WTC11 (cell line): ENCODE results near the gene RIPOR3. TPM values are rescaled to one million over a fixed set of nuclear protein-coding genes. Genes with fewer than 3 reads are reported as not detected.

ENCODE experiments used
- ATAC-seq: fragments of 200-7000 bp; cut with Tn5 transposase; 2 replicates; pipeline ENCODE4 v1.10.0; 2021; ENCODE audit warnings: mild to moderate bottlenecking, moderate library complexity
- CTCF ChIA-PET: fragments of 300-600 bp; sonication (Branson Sonifier 250); formaldehyde crosslinking; loops from one replicate; lab custom pipeline; 2021; ENCODE audit warnings: antibody characterized with exemption; lab: Charles Lee
- POLR2A ChIA-PET: fragments of 350-600 bp; sonication (Branson Sonifier 250); formaldehyde crosslinking; loops from one replicate; lab custom pipeline; 2021; ENCODE audit warnings: antibody characterized with exemption; lab: Charles Lee
- DNase-seq: peaks from one replicate; pipeline ENCODE4 v3.0.0; 2021; ENCODE audit warnings: low spot score
- H3K27ac Mint-ChIP-seq: 2 replicates; pipeline ENCODE4 v1.8.0; 2021; ENCODE audit warnings: mixed read lengths
- H3K27me3 Mint-ChIP-seq: 2 replicates; pipeline ENCODE4 v1.8.0; 2021; ENCODE audit warnings: low read depth, mild to moderate bottlenecking, moderate library complexity, mixed read lengths
- H3K36me3 Mint-ChIP-seq: 2 replicates; pipeline ENCODE4 v1.8.0; 2021; ENCODE audit warnings: mixed read lengths
- H3K4me1 Mint-ChIP-seq: 2 replicates; pipeline ENCODE4 v1.8.0; 2022; ENCODE audit warnings: mixed read lengths
- H3K4me3 Mint-ChIP-seq: 2 replicates; pipeline ENCODE4 v1.8.0; 2021; ENCODE audit warnings: mild to moderate bottlenecking, moderate library complexity, mixed read lengths
- H3K9me3 Mint-ChIP-seq: 2 replicates; pipeline ENCODE4 v1.8.0; 2021; ENCODE audit warnings: mixed read lengths
- CREM ChIP-seq: sonication (generic); formaldehyde crosslinking; IDR thresholded peaks from 2 replicates; pipeline ENCODE4 v1.8.1; 2022; ENCODE audit warnings: mild to moderate bottlenecking, missing genetic modification reagents, moderate library complexity
- EMX1 ChIP-seq: fragments of 250-450 bp; sonication (Bioruptor Pico); IDR thresholded peaks from 2 replicates; pipeline ENCODE4 v1.8.0; 2021; ENCODE audit warnings: mild to moderate bottlenecking
- ETV6 ChIP-seq: sonication (generic); formaldehyde crosslinking; IDR thresholded peaks from 2 replicates; pipeline ENCODE4 v1.8.1; 2022; ENCODE audit warnings: mild to moderate bottlenecking, missing genetic modification reagents
- GABPB1 ChIP-seq: sonication (generic); formaldehyde crosslinking; IDR thresholded peaks from 2 replicates; pipeline ENCODE4 v1.8.1; 2023; ENCODE audit warnings: mild to moderate bottlenecking, missing genetic modification reagents
- HMGA2 ChIP-seq: fragments of 250-450 bp; sonication (Bioruptor Pico); IDR thresholded peaks from 2 replicates; pipeline ENCODE4 v1.4.0; 2021; ENCODE audit warnings: mild to moderate bottlenecking, moderate library complexity
- IRF2 ChIP-seq: sonication (generic); formaldehyde crosslinking; IDR thresholded peaks from 2 replicates; pipeline ENCODE4 v1.8.0; 2022; ENCODE audit warnings: low read depth, missing genetic modification reagents, borderline replicate concordance
- JAZF1 ChIP-seq: fragments of 250-450 bp; sonication (Bioruptor Pico); IDR thresholded peaks from 2 replicates; pipeline ENCODE4 v1.9.0; 2021; ENCODE audit warnings: moderate library complexity, mild to moderate bottlenecking, inconsistent platforms
- JUN ChIP-seq: sonication (generic); formaldehyde crosslinking; IDR thresholded peaks from 2 replicates; pipeline ENCODE4 v1.8.0; 2023; ENCODE audit warnings: mild to moderate bottlenecking, missing genetic modification reagents
- NFATC4 ChIP-seq: fragments of 250-450 bp; sonication (Bioruptor Pico); IDR thresholded peaks from 2 replicates; pipeline ENCODE4 v1.9.0; 2021; ENCODE audit warnings: mild to moderate bottlenecking
- NFYB ChIP-seq: sonication (generic); formaldehyde crosslinking; conservative IDR thresholded peaks from 2 replicates; pipeline ENCODE4 v1.8.0; 2022; ENCODE audit warnings: low read depth, missing genetic modification reagents
- OVOL2 ChIP-seq: fragments of 250-450 bp; sonication (Bioruptor Pico); IDR thresholded peaks from 2 replicates; pipeline ENCODE4 v1.9.0; 2021; ENCODE audit warnings: mild to moderate bottlenecking, borderline replicate concordance
- RORB ChIP-seq: fragments of 250-450 bp; sonication (Bioruptor Pico); IDR thresholded peaks from 2 replicates; pipeline ENCODE4 v1.9.0; 2021; ENCODE audit warnings: mild to moderate bottlenecking
- SMAD3 ChIP-seq: sonication (generic); formaldehyde crosslinking; IDR thresholded peaks from 2 replicates; pipeline ENCODE4 v1.8.0; 2022; ENCODE audit warnings: missing genetic modification reagents, mild to moderate bottlenecking, borderline replicate concordance
- SP1 ChIP-seq: sonication (generic); formaldehyde crosslinking; conservative IDR thresholded peaks from 2 replicates; pipeline ENCODE4 v1.8.1; 2022; ENCODE audit warnings: missing genetic modification reagents
- TEAD1 ChIP-seq: sonication (generic); formaldehyde crosslinking; IDR thresholded peaks from 2 replicates; pipeline ENCODE4 v1.8.0; 2022; ENCODE audit warnings: mild to moderate bottlenecking, missing genetic modification reagents
- ZNF138 ChIP-seq: sonication (generic); formaldehyde crosslinking; conservative IDR thresholded peaks from 2 replicates; pipeline ENCODE4 v1.8.1; 2022; ENCODE audit warnings: mild to moderate bottlenecking, moderate library complexity, missing genetic modification reagents
- ZNF423 ChIP-seq: fragments of 250-450 bp; sonication (Bioruptor Pico); IDR thresholded peaks from 2 replicates; pipeline ENCODE4 v2.1.2; 2022; ENCODE audit warnings: mild to moderate bottlenecking, moderate library complexity
- total RNA-seq: library from RNA; stranded (reverse); gene quantifications from 3 replicates; pipeline ENCODE4 v1.2.3, GENCODE V29; 2021
- TF ChIP-seq, protein P1 (sequence below): sonication (generic); formaldehyde crosslinking; IDR thresholded peaks from 2 replicates; pipeline ENCODE4 v1.8.0; 2022; ENCODE audit warnings: mild to moderate bottlenecking, missing genetic modification reagents
- TF ChIP-seq, protein P2 (sequence below): sonication (generic); formaldehyde crosslinking; IDR thresholded peaks from 2 replicates; pipeline ENCODE4 v1.8.0; 2022; ENCODE audit warnings: mild to moderate bottlenecking, missing genetic modification reagents
- TF ChIP-seq, protein P3 (sequence below): fragments of 200-600 bp; IDR thresholded peaks from 2 replicates; pipeline ENCODE4 v1.8.0; 2022; ENCODE audit warnings: antibody characterized with exemption
- TF ChIP-seq, protein P4 (sequence below): fragments of 250-450 bp; sonication (Bioruptor Pico); conservative IDR thresholded peaks from 2 replicates; pipeline ENCODE4 v1.9.0; 2021; ENCODE audit warnings: mild to moderate bottlenecking
- TF ChIP-seq, protein P5 (sequence below): fragments of 250-450 bp; sonication (Bioruptor Pico); IDR thresholded peaks from 2 replicates; pipeline ENCODE4 v1.9.0; 2021; ENCODE audit warnings: mild to moderate bottlenecking
- TF ChIP-seq, protein P6 (sequence below): sonication (generic); formaldehyde crosslinking; conservative IDR thresholded peaks from 2 replicates; pipeline ENCODE4 v1.8.1; 2022; ENCODE audit warnings: mild to moderate bottlenecking, missing genetic modification reagents

RIPOR3 gene
- total RNA-seq, 1 experiment from 2014 or later, result 6.5 TPM

DNA sequence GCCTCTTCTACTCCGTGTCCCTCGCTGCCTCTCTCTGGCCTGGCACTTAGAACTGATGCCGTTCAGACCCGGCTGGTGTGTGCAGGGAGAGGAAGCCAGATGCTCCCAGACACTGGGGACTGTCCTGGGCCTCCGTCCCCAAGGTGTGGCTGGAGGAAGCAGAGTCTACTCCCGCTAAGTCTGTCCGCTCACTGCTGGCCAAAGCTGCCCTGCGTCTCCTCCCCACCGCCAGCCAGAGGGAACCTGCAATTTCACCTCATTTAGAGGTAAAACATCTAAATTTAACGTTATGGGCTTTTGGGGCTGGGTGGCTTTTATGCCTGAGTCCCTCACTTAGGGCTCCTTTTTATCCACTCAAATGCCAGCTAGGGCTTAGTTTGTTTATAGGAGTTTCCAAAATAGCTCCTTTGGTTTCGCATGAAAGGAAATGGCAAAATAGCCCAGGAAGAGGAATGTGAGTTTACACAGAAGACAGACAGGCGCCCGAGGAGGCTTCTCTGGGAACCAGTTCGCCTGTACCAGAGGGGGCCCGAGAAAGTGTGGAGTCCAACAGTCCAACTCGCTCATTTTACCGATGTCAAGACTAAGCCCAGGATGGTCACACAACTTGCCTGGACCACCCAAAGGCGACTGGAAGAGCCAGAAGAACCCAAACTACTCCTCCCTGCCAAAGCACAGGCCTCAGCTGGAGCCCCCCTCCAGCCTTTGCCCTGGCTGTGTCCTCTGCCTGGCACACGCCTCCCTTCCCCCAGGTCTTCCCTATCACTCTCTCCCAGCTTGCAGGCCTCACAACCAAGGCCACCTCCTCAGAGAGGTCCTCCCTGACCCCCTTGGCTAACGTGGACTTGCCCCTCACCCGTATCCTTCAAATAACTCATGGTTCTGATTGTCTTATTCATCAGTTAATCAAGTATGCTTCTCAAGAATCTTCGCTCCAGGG, 54.5 kb downstream of the RIPOR3 start (continued):
- TF ChIP-seq, protein P1, sequence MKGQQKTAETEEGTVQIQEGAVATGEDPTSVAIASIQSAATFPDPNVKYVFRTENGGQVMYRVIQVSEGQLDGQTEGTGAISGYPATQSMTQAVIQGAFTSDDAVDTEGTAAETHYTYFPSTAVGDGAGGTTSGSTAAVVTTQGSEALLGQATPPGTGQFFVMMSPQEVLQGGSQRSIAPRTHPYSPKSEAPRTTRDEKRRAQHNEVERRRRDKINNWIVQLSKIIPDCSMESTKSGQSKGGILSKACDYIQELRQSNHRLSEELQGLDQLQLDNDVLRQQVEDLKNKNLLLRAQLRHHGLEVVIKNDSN (CRISPR knock-in tag), result no peak

DNA sequence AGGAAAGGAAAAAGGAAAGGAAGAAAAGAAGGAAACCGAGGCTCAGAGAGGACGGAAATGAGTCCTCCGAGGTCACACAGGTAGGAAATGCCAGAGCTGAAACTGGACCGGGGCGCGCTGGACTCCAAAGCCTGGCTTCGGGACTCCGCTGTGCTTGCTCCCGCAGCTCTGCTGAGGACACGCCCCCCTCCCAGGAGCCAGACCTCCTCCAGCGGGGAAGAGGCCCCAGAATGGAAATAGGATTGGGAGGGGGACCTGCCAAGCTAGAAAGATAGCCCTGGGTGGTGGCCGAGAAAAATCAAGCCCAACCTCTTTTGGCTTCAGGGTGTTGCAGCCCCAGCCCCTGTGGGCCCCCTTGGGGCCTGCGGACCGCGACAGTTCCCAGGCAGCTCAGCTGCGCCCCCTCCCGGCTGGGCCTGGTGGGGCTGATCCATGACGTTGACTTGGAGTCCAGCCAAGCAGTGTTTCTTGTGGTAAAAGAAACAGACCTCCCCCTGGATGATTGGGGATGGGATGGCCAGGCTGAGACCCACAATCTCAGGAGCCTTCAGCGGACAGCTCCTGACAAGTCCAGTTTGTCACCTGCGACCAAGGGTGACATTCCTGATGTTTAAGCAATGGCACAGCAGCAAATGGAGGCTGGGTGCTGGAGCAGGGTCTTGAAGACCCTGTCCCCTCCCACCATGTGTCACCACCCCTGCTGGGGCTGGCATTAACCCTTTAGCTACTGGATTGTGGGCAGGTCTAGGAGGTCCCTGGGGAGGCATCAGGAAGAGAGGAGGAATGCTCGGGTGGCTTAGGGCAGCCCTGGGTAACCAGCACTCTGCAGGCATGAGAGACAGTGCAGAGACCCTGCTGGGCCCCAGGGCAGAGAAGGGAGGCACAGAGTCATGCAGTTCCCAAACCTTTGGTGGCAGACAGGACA, 55.4 kb downstream of the RIPOR3 start:
- H3K4me3 Mint-ChIP-seq, result peak overlapping the region; percentile 42
- TF ChIP-seq ZNF138 (no peak), ZNF423 (CRISPR knock-in tag) (peak; percentile 29; the same call in 1 of the 2 replicates), RORB (CRISPR knock-in tag) (no peak), TEAD1 (CRISPR knock-in tag) (0 out of 2 replicates have a peak, but pooled peaks have one; percentile 27)
- TF ChIP-seq, protein P2, sequence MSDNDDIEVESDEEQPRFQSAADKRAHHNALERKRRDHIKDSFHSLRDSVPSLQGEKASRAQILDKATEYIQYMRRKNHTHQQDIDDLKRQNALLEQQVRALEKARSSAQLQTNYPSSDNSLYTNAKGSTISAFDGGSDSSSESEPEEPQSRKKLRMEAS (CRISPR knock-in tag), result peak; percentile 36; the same call in 1 of the 2 replicates
- TF ChIP-seq, protein P3, sequence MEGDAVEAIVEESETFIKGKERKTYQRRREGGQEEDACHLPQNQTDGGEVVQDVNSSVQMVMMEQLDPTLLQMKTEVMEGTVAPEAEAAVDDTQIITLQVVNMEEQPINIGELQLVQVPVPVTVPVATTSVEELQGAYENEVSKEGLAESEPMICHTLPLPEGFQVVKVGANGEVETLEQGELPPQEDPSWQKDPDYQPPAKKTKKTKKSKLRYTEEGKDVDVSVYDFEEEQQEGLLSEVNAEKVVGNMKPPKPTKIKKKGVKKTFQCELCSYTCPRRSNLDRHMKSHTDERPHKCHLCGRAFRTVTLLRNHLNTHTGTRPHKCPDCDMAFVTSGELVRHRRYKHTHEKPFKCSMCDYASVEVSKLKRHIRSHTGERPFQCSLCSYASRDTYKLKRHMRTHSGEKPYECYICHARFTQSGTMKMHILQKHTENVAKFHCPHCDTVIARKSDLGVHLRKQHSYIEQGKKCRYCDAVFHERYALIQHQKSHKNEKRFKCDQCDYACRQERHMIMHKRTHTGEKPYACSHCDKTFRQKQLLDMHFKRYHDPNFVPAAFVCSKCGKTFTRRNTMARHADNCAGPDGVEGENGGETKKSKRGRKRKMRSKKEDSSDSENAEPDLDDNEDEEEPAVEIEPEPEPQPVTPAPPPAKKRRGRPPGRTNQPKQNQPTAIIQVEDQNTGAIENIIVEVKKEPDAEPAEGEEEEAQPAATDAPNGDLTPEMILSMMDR, result peak; percentile 88
- ATAC-seq (peak; percentile 78), DNase-seq (peak; percentile 93)
- no peaks in the 10 kb centered on the region for H3K27me3 Mint-ChIP-seq
- H3K4me1 Mint-ChIP-seq, result peaks cover 53% of the 10 kb centered on the region
- H3K27ac Mint-ChIP-seq, result peak overlapping the region; percentile 86
- no peaks in the 10 kb centered on the region for H3K9me3 Mint-ChIP-seq
- ChIA-PET POLR2A (interaction anchor here (0.6 to 1.4 kb wide), 3 partner anchors 9 to 439 kb away, joined by 3 to 5 read pairs (median 3); no protein-coding TSS in a partner anchor), CTCF (interaction anchor here (0.6 to 5.5 kb wide), 49 partner anchors 10 to 354 kb away, joined by 3 to 123 read pairs (median 5); partner anchors contain the start of genes BCAS4 and RIPOR3)
- no peaks in the 10 kb centered on the region for H3K36me3 Mint-ChIP-seq

DNA sequence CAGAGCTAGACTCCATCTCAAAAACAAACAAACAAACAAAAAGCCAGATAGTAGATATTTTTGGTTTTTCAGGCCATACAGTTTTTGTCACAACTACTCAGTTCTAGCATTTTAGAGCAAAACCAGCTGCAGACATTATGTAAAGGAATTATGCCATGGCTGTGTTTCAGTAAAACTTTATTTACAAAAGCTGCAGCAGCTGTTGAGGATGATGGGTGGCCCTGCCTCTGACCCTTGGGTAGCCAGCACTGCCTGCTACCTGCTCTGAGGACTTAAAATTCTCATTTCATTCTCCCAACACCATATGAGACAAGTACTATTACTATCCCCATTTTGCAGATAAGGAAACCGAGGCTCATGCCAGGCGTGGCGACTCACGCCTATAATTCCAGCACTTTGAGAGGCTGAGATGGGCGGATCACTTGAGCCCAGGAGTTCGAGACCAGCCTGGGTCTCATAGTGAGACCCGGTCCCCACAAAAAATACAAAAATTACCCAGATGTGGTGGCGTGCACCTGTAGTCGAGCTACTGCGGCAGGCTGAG, 56.3 kb downstream of the RIPOR3 start:
- Mint-ChIP-seq H3K9me3 (no peaks in the 10 kb centered on the region), H3K27ac (0 out of 2 replicates have a peak overlapping the region, but pooled peaks have one; percentile 40), H3K36me3 (no peaks in the 10 kb centered on the region), H3K4me1 (peaks cover 46% of the 10 kb centered on the region), H3K27me3 (no peaks in the 10 kb centered on the region), H3K4me3 (peak overlapping the region; percentile 42)
- CTCF ChIA-PET, result interaction anchor here (0.6 to 5.5 kb wide), 44 partner anchors 10 to 294 kb away, joined by 3 to 123 read pairs (median 5); partner anchors contain the start of genes BCAS4 and RIPOR3
- DNase-seq (no peak), ATAC-seq (no peak)
- POLR2A ChIA-PET, result interaction anchor here (0.6 to 1.4 kb wide), 2 partner anchors 9 to 10 kb away, joined by 3 read pairs; no protein-coding TSS in a partner anchor
- no peak for TF ChIP-seq NFATC4 (CRISPR knock-in tag)
- TF ChIP-seq SP1 (CRISPR knock-in tag), result no peak
- TF ChIP-seq, protein P2 (CRISPR knock-in tag), result no peak
- no peak for TF ChIP-seq NFYB (CRISPR knock-in tag)
- TF ChIP-seq EMX1 (CRISPR knock-in tag), result no peak
- TF ChIP-seq GABPB1 (CRISPR knock-in tag), result no peak
- no peak for TF ChIP-seq IRF2 (CRISPR knock-in tag)
- no peak for TF ChIP-seq JAZF1 (CRISPR knock-in tag)
- TF ChIP-seq SMAD3 (CRISPR knock-in tag), result no peak
- no peak for TF ChIP-seq CREM
- TF ChIP-seq HMGA2 (CRISPR knock-in tag), result no peak
- TF ChIP-seq, protein P4, sequence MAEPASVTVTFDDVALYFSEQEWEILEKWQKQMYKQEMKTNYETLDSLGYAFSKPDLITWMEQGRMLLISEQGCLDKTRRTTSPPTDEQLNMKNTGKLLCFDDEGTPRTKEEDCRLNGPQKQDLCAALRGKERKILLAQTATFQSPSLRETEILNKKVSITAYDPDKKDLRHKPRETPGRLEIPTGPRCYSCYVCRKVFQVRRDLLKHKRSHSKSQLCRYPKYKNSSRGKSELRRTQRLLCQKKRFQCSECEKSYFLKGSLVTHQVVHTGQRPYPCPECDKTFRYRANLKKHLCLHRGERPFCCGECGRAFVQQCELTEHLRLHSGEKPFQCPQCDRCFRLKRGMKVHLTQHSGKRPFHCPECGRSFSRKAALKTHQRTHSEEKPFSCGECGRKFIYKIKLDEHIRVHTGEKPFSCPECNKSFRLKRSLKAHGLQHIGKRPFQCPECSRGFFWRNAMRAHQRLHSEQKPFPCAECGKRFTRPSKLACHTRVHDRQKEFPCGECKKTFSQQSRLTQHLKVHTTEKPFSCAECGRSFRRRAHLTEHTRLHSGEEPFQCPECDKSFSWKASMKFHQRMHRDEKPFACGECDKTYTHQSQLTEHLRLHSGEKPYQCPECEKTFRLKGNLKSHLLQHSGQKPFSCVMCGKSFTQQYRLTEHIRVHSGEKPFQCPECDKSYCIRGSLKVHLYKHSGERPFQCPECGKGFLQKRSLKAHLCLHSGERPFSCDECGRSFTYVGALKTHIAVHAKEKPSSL, result no peak
- TF ChIP-seq ZNF138, result no peak
- TF ChIP-seq OVOL2 (CRISPR knock-in tag), result no peak
- no peak for TF ChIP-seq ETV6
- TF ChIP-seq, protein P5, sequence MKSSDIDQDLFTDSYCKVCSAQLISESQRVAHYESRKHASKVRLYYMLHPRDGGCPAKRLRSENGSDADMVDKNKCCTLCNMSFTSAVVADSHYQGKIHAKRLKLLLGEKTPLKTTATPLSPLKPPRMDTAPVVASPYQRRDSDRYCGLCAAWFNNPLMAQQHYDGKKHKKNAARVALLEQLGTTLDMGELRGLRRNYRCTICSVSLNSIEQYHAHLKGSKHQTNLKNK (CRISPR knock-in tag), result no peak
- no peak for TF ChIP-seq JUN (CRISPR knock-in tag)
- TF ChIP-seq, protein P6, sequence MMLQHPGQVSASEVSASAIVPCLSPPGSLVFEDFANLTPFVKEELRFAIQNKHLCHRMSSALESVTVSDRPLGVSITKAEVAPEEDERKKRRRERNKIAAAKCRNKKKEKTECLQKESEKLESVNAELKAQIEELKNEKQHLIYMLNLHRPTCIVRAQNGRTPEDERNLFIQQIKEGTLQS (CRISPR knock-in tag), result no peak
